ENCODE measurements around the gene MET. TPM values are rescaled to one million over a fixed set of nuclear protein-coding genes. Genes with fewer than 3 reads are reported as not detected.

MET gene
- total RNA-seq, 3 donors from 2014 or later: 15.6 to 35.1 (median 31.0) TPM

GRCh38 chr7:116798232-116798631 is 126.2 kb downstream of the MET start:
- intact Hi-C loops (cut with DNase I, micrococcal nuclease): no loop called here
- H3K4me3 ChIP-seq: no peak overlapping the region
- ATAC-seq (peak; percentile 48), DNase-seq (no peak)
- TF ChIP-seq CTCF (IDR thresholded peaks at IDR 0.05): no peak
- H3K9me3 ChIP-seq: no peaks in the 10 kb centered on the region
- peaks cover 7% of the 10 kb centered on the region for H3K4me1 ChIP-seq (ENCODE audit: low read depth)
- H3K36me3 ChIP-seq (ENCODE audit: low read depth): no peaks in the 10 kb centered on the region

- no peak for TF ChIP-seq CTCF (IDR thresholded peaks at IDR 0.05)
- Histone ChIP-seq H3K9me3 (no peaks in the 10 kb centered on the region), H3K4me1 (ENCODE audit: low read depth) (peaks cover 3% of the 10 kb centered on the region), H3K4me3 (no peak overlapping the region), H3K36me3 (ENCODE audit: low read depth) (no peaks in the 10 kb centered on the region)
- ATAC-seq (no peak), DNase-seq (no peak)
- intact Hi-C loops (cut with DNase I, micrococcal nuclease): no loop called here
Measured at GRCh38 chr7:116799916-116800315, 127.9 kb downstream of the MET start.

- intact Hi-C loops (cut with DNase I, micrococcal nuclease): no loop called here
- Histone ChIP-seq H3K36me3 (ENCODE audit: low read depth) (no peaks in the 10 kb centered on the region), H3K9me3 (no peaks in the 10 kb centered on the region), H3K4me1 (ENCODE audit: low read depth) (peaks cover 3% of the 10 kb centered on the region), H3K4me3 (no peak overlapping the region)
- no peak for DNase-seq
- ATAC-seq: no peak
- TF ChIP-seq CTCF (IDR thresholded peaks at IDR 0.05): no peak
Measured at GRCh38 chr7:116800594-116800993, 128.6 kb downstream of the MET start.

- no peak for TF ChIP-seq CTCF (IDR thresholded peaks at IDR 0.05)
- intact Hi-C loops (cut with DNase I, micrococcal nuclease): no loop called here
- H3K4me3 ChIP-seq: no peak overlapping the region
- peak; percentile 39 for ATAC-seq
- no peak for DNase-seq
- H3K36me3 ChIP-seq (ENCODE audit: low read depth): no peaks in the 10 kb centered on the region
- peaks cover 3% of the 10 kb centered on the region for H3K4me1 ChIP-seq (ENCODE audit: low read depth)
- H3K9me3 ChIP-seq: no peaks in the 10 kb centered on the region
Measured at GRCh38 chr7:116801092-116801710, 129.2 kb downstream of the MET start.

- H3K36me3 ChIP-seq (ENCODE audit: low read depth): no peaks in the 10 kb centered on the region
- peaks cover 3% of the 10 kb centered on the region for H3K4me1 ChIP-seq (ENCODE audit: low read depth)
- H3K9me3 ChIP-seq: no peaks in the 10 kb centered on the region
- no peak overlapping the region for H3K4me3 ChIP-seq
- TF ChIP-seq CTCF (IDR thresholded peaks at IDR 0.05): no peak
- intact Hi-C loops (cut with DNase I, micrococcal nuclease): no loop called here
- ATAC-seq (no peak), DNase-seq (no peak)
Measured at GRCh38 chr7:116802144-116802745, 130.2 kb downstream of the MET start.

All from mucosa of descending colon (tissue), 3 donors.